ENCODE measurements around the gene CX3CR1.

DNA sequence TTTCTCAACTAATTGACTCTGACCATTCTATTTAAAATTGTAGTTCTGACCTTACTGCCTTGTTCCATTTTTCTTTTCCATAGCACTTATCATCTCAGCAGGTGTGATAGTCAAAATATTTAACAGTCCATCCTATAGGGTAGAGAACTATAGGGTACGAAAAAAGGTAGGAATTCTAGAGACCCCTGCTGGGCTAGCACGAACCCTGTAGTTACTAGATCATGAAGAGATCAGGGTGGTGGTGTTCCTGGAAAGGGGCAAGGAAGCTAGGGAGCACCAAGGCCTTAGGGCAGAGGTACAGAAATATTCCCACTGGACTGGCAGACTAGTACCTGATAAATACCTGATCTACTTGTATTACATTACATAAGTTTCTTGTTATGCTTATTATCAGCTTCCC lies 55.5 kb downstream of the CX3CR1 start:
- TF ChIP-seq, protein P1, sequence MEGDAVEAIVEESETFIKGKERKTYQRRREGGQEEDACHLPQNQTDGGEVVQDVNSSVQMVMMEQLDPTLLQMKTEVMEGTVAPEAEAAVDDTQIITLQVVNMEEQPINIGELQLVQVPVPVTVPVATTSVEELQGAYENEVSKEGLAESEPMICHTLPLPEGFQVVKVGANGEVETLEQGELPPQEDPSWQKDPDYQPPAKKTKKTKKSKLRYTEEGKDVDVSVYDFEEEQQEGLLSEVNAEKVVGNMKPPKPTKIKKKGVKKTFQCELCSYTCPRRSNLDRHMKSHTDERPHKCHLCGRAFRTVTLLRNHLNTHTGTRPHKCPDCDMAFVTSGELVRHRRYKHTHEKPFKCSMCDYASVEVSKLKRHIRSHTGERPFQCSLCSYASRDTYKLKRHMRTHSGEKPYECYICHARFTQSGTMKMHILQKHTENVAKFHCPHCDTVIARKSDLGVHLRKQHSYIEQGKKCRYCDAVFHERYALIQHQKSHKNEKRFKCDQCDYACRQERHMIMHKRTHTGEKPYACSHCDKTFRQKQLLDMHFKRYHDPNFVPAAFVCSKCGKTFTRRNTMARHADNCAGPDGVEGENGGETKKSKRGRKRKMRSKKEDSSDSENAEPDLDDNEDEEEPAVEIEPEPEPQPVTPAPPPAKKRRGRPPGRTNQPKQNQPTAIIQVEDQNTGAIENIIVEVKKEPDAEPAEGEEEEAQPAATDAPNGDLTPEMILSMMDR (conservative IDR thresholded peaks at IDR 0.05 in 1 of 2, IDR thresholded peaks at IDR 0.05 in 1 of 2; ENCODE audit: extremely low read depth in 1 of 2, insufficient read depth in 1 of 2, low read depth in 1 of 2, low read length in 2 of 2) = no peak
- no peak for TF ChIP-seq EZH2 (IDR thresholded peaks at IDR 0.05; ENCODE audit: borderline replicate concordance, low read length)
